Measurements from ENCODE around the gene CDH23. TPM values are rescaled to one million over a fixed set of nuclear protein-coding genes. Genes with fewer than 3 reads are reported as not detected.

Gene CDH23
- total RNA-seq, 1 experiment from 2014 or later, result 0.02 TPM

DNA sequence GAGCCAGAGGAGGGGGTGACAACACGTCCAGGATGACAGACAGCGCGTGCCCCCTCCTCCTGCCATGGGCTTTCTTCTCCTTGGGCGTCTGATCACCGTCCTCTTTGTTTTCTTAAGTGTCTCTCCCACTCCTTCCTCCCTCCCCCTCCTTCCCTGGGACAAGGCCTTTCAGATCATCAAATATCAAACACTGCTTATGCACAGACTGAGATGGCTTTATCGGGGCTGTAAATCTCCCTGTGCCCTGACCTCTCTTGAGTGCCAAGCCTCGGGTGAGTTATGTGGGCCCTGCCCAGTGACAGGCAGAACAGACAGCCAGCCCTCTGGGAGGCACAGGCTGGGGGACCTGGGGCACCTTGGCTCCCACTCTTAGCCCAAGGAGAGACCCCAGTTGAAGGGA is 206.4 kb downstream of the CDH23 start:
- no TSS peak for BruUV-seq (replicated peaks)

DNA sequence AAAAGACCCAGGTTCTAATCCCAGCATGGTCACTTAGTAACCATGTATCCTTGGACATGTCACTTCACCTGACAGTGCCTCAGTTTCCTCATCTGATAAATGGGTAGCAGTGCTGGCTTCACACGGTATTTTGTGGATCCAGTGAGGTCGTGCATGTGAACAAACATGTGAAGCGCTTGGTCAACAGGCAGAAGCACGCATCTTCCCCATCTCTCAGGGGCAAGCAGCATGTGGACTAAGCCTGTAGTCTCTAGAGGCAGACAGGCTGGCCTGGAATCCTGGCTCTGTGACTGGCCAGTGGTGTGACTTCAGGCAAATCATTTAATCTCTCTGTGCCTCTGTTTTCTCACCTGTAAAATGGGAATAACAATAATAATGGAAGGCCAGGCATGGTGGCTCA is 207.0 kb downstream of the CDH23 start:
- DNase-seq (ENCODE audit: unreplicated experiment), result no peak
- BruUV-seq (replicated peaks), result no TSS peak
- Mint-ChIP-seq H3K27me3 (ENCODE audit: insufficient read depth, unreplicated experiment) (peaks cover 7% of the 10 kb centered on the region), H3K4me3 (ENCODE audit: unreplicated experiment) (no peak overlapping the region), H3K4me1 (ENCODE audit: insufficient read depth, unreplicated experiment) (no peaks in the 10 kb centered on the region), H3K9me3 (ENCODE audit: unreplicated experiment) (no peaks in the 10 kb centered on the region), H3K36me3 (ENCODE audit: insufficient read depth, unreplicated experiment) (no peaks in the 10 kb centered on the region), H3K27ac (ENCODE audit: low read depth, unreplicated experiment) (no peak overlapping the region)
- ChIA-PET CTCF (no interaction called here), POLR2A (no interaction called here)
- intact Hi-C loops (cut with micrococcal nuclease), result no loop called here
- no peak for TF ChIP-seq CTCF (IDR thresholded peaks at IDR 0.05; ENCODE audit: unreplicated experiment)

More for the DNA sequence above, 206.4 kb downstream of the CDH23 start:
- Mint-ChIP-seq H3K9me3 (ENCODE audit: unreplicated experiment) (no peaks in the 10 kb centered on the region), H3K27me3 (ENCODE audit: insufficient read depth, unreplicated experiment) (peaks cover 1% of the 10 kb centered on the region), H3K36me3 (ENCODE audit: insufficient read depth, unreplicated experiment) (no peaks in the 10 kb centered on the region), H3K27ac (ENCODE audit: low read depth, unreplicated experiment) (no peak overlapping the region), H3K4me3 (ENCODE audit: unreplicated experiment) (no peak overlapping the region), H3K4me1 (ENCODE audit: insufficient read depth, unreplicated experiment) (peaks cover 1% of the 10 kb centered on the region)
- POLR2A ChIA-PET, result no interaction called here
- TF ChIP-seq CTCF (IDR thresholded peaks at IDR 0.05; ENCODE audit: unreplicated experiment), result no peak
- no peak for DNase-seq (ENCODE audit: unreplicated experiment)
- CTCF ChIA-PET, result interaction anchor here (1.3 kb wide), 1 partner anchor 289 kb away, joined by 5 read pairs; no protein-coding TSS in a partner anchor
- intact Hi-C loops (cut with micrococcal nuclease), result no loop called here

DNA sequence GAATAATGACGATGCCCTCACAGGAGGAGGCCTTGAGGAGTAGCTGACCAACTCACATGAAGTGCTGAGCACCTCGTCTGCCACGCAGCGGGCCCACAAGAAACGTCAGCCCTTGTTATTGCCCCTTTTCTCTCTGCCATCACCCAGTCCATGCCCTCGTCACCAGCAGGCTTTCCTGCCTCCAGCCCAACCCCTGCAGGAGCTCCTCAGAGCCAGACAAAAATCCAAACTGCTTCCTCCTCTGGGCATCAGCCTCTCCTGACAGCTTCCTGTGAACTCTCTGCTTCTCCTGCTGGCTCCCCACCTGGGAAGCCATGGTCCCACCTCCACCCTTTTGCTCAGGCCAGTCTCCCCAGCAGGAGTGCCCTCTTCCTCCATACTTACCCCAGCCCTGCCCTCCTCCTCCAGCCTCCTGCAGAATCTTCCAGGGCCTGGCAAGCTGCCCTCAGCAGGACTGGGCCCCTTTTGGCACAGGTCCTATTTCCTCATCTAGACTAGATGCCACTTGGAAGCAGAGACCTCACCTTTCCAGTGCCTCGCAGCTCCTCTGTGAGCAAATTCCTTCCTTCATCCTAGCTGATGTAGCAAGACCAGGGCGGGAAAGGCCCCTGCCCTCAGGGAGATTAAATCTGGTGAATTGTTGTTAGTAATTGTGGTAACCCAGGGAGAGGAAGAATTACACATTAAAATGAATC is 207.8 kb downstream of the CDH23 start:
- peak; percentile 34 for DNase-seq (ENCODE audit: unreplicated experiment)
- peaks cover 15% of the 10 kb centered on the region for H3K27me3 Mint-ChIP-seq (ENCODE audit: insufficient read depth, unreplicated experiment)
- H3K9me3 Mint-ChIP-seq (ENCODE audit: unreplicated experiment), result no peaks in the 10 kb centered on the region
- no peak overlapping the region for H3K4me3 Mint-ChIP-seq (ENCODE audit: unreplicated experiment)
- no TSS peak for BruUV-seq (replicated peaks)
- H3K4me1 Mint-ChIP-seq (ENCODE audit: insufficient read depth, unreplicated experiment), result no peaks in the 10 kb centered on the region
- ChIA-PET POLR2A (no interaction called here), CTCF (interaction anchor here (1.1 kb wide), 1 partner anchor 17 kb away, joined by 3 read pairs; no protein-coding TSS in a partner anchor)
- intact Hi-C loops (cut with micrococcal nuclease), result no loop called here
- no peaks in the 10 kb centered on the region for H3K36me3 Mint-ChIP-seq (ENCODE audit: insufficient read depth, unreplicated experiment)
- TF ChIP-seq CTCF (IDR thresholded peaks at IDR 0.05; ENCODE audit: unreplicated experiment), result no peak
- H3K27ac Mint-ChIP-seq (ENCODE audit: low read depth, unreplicated experiment), result no peak overlapping the region

GRCh38 chr10:71605263-71605962 is 208.7 kb downstream of the CDH23 start:
- Mint-ChIP-seq H3K27ac (ENCODE audit: low read depth, unreplicated experiment) (no peak overlapping the region), H3K4me1 (ENCODE audit: insufficient read depth, unreplicated experiment) (no peaks in the 10 kb centered on the region), H3K27me3 (ENCODE audit: insufficient read depth, unreplicated experiment) (peaks cover 24% of the 10 kb centered on the region), H3K9me3 (ENCODE audit: unreplicated experiment) (no peaks in the 10 kb centered on the region), H3K36me3 (ENCODE audit: insufficient read depth, unreplicated experiment) (no peaks in the 10 kb centered on the region), H3K4me3 (ENCODE audit: unreplicated experiment) (no peak overlapping the region)
- intact Hi-C loops (cut with micrococcal nuclease), result no loop called here
- no peak for DNase-seq (ENCODE audit: unreplicated experiment)
- ChIA-PET POLR2A (interaction anchor here (0.6 kb wide), 1 partner anchor 181 kb away, joined by 3 read pairs; no protein-coding TSS in a partner anchor), CTCF (no interaction called here)
- no peak for TF ChIP-seq CTCF (IDR thresholded peaks at IDR 0.05; ENCODE audit: unreplicated experiment)
- BruUV-seq (replicated peaks), result no TSS peak
